Spleen (tissue), 11 donors: Measurements from ENCODE around the gene ENTPD3. TPM values are rescaled to one million over a fixed set of nuclear protein-coding genes. Genes with fewer than 3 reads are reported as not detected.

ENCODE experiments used
- DNase-seq: peaks from one replicate; pipeline ENCODE4 v3.0.0-alpha.2; 2020
- H3K27ac ChIP-seq, 8 donors: fragments of 200-600 bp; sonication (generic) in 7 of 8; 1 replicate in 4 of 8; 2 replicates in 4 of 8; pipeline versions ENCODE4 v1.5.0 to v1.8.0; 2016 to 2021; ENCODE audit warnings: inconsistent platforms in 4 of 8, mild to moderate bottlenecking in 4 of 8, moderate library complexity in 1 of 8
- H3K27me3 ChIP-seq, 7 donors: fragments of 200-600 bp; sonication (generic) in 6 of 7; replicated peaks in 1 of 7; 1 replicate in 4 of 7; 2 replicates in 3 of 7; pipeline versions ENCODE4 v1.5.0 to v1.8.0; 2016 to 2021; ENCODE audit warnings: inconsistent platforms in 3 of 7, mild to moderate bottlenecking in 1 of 7
- H3K36me3 ChIP-seq, 6 donors: fragments of 200-600 bp; sonication (generic) in 5 of 6; 1 replicate in 4 of 6; 2 replicates in 2 of 6; pipeline versions ENCODE4 v1.5.0 to v1.8.0; 2016 to 2021; ENCODE audit warnings: inconsistent platforms in 2 of 6
- H3K4me1 ChIP-seq, 6 donors: fragments of 200-600 bp; sonication (generic) in 5 of 6; 1 replicate in 3 of 6; 2 replicates in 3 of 6; pipeline versions ENCODE4 v1.5.0 to v1.8.0; 2016 to 2021; ENCODE audit warnings: inconsistent platforms in 3 of 6
- H3K4me3 ChIP-seq, 8 donors: fragments of 200-600 bp; sonication (generic) in 7 of 8; 1 replicate in 4 of 8; 2 replicates in 4 of 8; pipeline versions ENCODE4 v1.5.0 to v1.8.0; 2016 to 2021; ENCODE audit warnings: inconsistent platforms in 4 of 8, mild to moderate bottlenecking in 4 of 8, moderate library complexity in 2 of 8
- H3K9me3 ChIP-seq, 8 donors: fragments of 200-600 bp; sonication (generic) in 7 of 8; 1 replicate in 4 of 8; 2 replicates in 4 of 8; pipeline versions ENCODE4 v1.5.0 to v1.8.0; 2016 to 2021; ENCODE audit warnings: inconsistent platforms in 4 of 8
- POLR2A ChIP-seq, 3 donors: fragments of 450-650 bp; IDR thresholded peaks; one replicate each; pipeline ENCODE4 v1.5.1; 2017; ENCODE audit warnings: antibody characterized with exemption in 3 of 3, mild to moderate bottlenecking in 1 of 3
- POLR2AphosphoS5 ChIP-seq, 3 donors: sonication (generic); formaldehyde crosslinking; IDR thresholded peaks; one replicate each; pipeline ENCODE4 v1.5.1; 2017; ENCODE audit warnings: antibody characterized with exemption in 3 of 3
- WGBS, 5 donors: extraction: QIAGEN DNeasy Blood & Tissue Kit in 3 of 5; methylation state at CpG; one replicate each; pipeline versions ENCODE4 v1.1.5 to v1.1.7; 2013 to 2018; 5-methylcytosine and 5-hydroxymethylcytosine counted together
- intact Hi-C: fragments of 100-400 bp; cut with DNase I; formaldehyde crosslinking; loops from one replicate; pipeline ENCODE4 v1.15.0; 2023; ENCODE audit warnings: low total_unique reads
- polyA plus RNA-seq, 3 donors: library from polyadenylated mRNA; stranded (reverse); fragments of 200-250 nt; gene quantifications; one replicate each; pipeline ENCODE4 v1.2.1, GENCODE V29; 2013
- total RNA-seq, 7 donors: library from RNA; depleted of rRNA in 3 of 7; stranded (reverse); fragments of >200 nt in 3 of 7; fragmentation: NEBNext Ultra II Directional in 4 of 7; extraction: Animal tissue kit (Norgen Biotek cat#: 25700) in 4 of 7; gene quantifications; one replicate each; pipeline versions ENCODE4 v1.1.0 to v1.2.1, GENCODE V29; 2016 to 2021
- TF ChIP-seq, protein P1 (sequence below), 11 experiments: fragments of 200-600 bp in 7 of 11; fragments of 450-650 bp in 4 of 11; sonication (generic) in 4 of 11; IDR thresholded peaks in 8 of 11; conservative IDR thresholded peaks in 3 of 11; 1 replicate in 7 of 11; 2 replicates in 4 of 11; pipeline versions ENCODE4 v1.4.0 to v1.8.0; 2016 to 2021; ENCODE audit warnings: antibody characterized with exemption in 11 of 11, inconsistent platforms in 4 of 11, mild to moderate bottlenecking in 1 of 11
- donor health status: healthy with polysubstance abuse.
- donor health status: DM: no; HTN: no; CAD: no; lungs with moderate emphysema.
- donor health status: DM: no; HTN: no; CAD: no.
- donor health status: Bipolar disorder and iron deficiency.
- donor health status: healthy.
- donor health status: DM: no; HTN: no; CAD: no.
- donor health status: DM: yes; HTN: yes; CAD: no.

The ENTPD3 gene
- total and polyA plus RNA-seq, 10 donors: 0.32 to 4.8 (median 1.9) TPM

DNA sequence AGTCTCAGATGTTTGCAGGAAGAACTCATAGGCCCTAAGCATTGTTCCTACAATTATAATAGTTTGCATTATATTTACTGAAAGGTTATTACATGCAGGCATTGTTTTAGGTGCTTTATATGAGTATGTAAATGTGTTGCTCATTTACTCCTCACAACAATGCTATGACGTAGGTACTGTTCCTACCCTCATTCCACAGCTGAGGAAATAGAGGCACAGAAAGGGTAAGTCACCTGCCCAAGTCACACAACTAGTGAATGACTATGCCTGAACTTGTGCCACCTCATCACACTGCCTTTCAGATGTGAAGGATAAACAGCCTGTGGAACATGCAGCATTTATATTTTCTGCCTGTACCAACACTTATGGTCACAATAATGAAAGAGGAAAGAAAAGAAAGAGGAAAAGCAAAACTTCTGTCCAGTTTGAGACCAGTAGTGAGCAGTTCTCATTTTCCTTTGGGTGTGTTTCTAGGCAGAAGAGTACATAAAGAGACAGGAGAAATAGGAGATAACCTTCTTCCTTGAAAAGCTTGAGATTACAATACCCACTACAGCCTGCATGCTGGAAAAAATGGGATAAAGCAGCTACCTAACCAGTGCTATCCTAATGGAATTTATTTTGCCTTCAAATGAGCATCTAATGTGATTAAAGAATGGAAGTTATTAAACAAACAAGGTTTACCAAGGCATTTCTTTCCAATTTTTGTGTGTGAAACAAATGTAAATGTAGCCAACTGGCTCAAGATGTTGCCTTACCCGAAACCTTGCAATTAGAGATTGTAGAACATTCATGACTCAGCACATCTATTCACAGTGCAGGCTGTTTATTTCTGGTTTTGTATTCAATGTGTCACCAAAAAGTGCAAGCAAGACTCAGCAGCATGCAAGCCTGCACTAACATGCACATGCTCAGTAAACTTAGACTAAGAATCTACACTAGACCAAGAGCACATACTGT is 20.5 kb upstream of the ENTPD3 start:
- no peak for TF ChIP-seq POLR2AphosphoS5 (IDR thresholded peaks at IDR 0.05)
- TF ChIP-seq, protein P1, sequence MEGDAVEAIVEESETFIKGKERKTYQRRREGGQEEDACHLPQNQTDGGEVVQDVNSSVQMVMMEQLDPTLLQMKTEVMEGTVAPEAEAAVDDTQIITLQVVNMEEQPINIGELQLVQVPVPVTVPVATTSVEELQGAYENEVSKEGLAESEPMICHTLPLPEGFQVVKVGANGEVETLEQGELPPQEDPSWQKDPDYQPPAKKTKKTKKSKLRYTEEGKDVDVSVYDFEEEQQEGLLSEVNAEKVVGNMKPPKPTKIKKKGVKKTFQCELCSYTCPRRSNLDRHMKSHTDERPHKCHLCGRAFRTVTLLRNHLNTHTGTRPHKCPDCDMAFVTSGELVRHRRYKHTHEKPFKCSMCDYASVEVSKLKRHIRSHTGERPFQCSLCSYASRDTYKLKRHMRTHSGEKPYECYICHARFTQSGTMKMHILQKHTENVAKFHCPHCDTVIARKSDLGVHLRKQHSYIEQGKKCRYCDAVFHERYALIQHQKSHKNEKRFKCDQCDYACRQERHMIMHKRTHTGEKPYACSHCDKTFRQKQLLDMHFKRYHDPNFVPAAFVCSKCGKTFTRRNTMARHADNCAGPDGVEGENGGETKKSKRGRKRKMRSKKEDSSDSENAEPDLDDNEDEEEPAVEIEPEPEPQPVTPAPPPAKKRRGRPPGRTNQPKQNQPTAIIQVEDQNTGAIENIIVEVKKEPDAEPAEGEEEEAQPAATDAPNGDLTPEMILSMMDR (IDR thresholded peaks at IDR 0.05 in 8 of 11, conservative IDR thresholded peaks at IDR 0.05 in 3 of 11): no peak
- no peak for TF ChIP-seq POLR2A (IDR thresholded peaks at IDR 0.05)
- Histone ChIP-seq H3K4me1 (no peaks in the 10 kb centered on the region), H3K4me3 (no peak overlapping the region), H3K27ac (no peak overlapping the region), H3K9me3 (no peaks in the 10 kb centered on the region), H3K27me3 (no peaks in the 10 kb centered on the region), H3K36me3 (no peaks in the 10 kb centered on the region)
- intact Hi-C loops: no loop called here
- 66 to 84% (median 76%) methylated on average over 2 of the region's 2 CpGs for WGBS, 5 donors
- no peak for DNase-seq

DNA sequence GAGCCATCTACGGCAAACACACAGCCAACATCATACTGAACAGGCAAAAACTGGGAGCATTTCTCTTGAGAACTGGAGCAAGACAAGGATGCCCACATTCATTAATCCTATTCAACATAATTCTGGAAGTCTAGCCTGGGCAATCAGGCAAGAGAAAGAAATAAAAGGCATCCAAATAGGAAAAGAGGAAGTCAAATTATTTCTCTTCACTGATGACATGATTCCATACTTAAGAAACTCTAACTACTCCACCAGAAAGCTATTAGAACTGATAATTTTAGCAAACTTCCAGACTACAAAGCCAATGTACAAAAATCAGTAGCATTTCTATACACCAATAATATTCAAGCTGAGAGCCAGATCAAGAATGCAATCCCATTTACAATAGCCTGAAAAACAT is 17.3 kb upstream of the ENTPD3 start:
- Histone ChIP-seq H3K36me3 (no peaks in the 10 kb centered on the region), H3K27ac (no peak overlapping the region), H3K9me3 (no peaks in the 10 kb centered on the region), H3K4me3 (no peak overlapping the region), H3K27me3 (no peaks in the 10 kb centered on the region), H3K4me1 (no peaks in the 10 kb centered on the region)
- 88 to 100% (median 96%) methylated on average over 1 of the region's 1 CpG for WGBS, 5 donors
- TF ChIP-seq POLR2AphosphoS5 (IDR thresholded peaks at IDR 0.05) (no peak), POLR2A (IDR thresholded peaks at IDR 0.05) (no peak)
- TF ChIP-seq, protein P1 (IDR thresholded peaks at IDR 0.05 in 8 of 11, conservative IDR thresholded peaks at IDR 0.05 in 3 of 11): no peak
- intact Hi-C loops: no loop called here
- no peak for DNase-seq

DNA sequence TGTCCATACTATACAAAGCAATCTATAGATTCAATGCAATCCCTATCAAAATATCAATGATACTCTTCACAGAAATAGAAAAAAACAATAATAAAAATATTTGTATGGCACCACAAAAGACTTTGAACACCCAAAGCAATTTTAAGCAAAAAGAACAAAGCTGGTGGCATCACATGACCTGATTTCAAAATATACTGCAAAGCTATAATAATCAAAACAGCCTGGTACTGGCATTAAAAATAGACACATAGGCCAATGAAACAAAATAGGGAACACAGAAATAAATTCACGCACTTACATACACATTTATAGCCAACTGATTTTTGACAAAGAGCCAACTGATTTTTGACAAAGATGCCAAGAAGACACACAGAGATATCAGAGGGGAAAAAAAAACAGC is 9.2 kb upstream of the ENTPD3 start:
- intact Hi-C loops: no loop called here
- WGBS, 5 donors: 82 to 97% (median 92%) methylated on average over 1 of the region's 1 CpG

More for the DNA sequence above, 9.2 kb upstream of the ENTPD3 start:
- Histone ChIP-seq H3K36me3 (no peaks in the 10 kb centered on the region), H3K4me3 (no peak overlapping the region), H3K9me3 (peaks cover 0 to 16% (median 7%) of the 10 kb centered on the region in 8 donors), H3K4me1 (no peaks in the 10 kb centered on the region), H3K27ac (no peak overlapping the region), H3K27me3 (no peaks in the 10 kb centered on the region)
- DNase-seq: no peak
- TF ChIP-seq, protein P1 (IDR thresholded peaks at IDR 0.05 in 8 of 11, conservative IDR thresholded peaks at IDR 0.05 in 3 of 11): no peak
- no peak for TF ChIP-seq POLR2A (IDR thresholded peaks at IDR 0.05)
- no peak for TF ChIP-seq POLR2AphosphoS5 (IDR thresholded peaks at IDR 0.05)
